ENCODE measurements around the gene NASP.

The NASP gene

DNA sequence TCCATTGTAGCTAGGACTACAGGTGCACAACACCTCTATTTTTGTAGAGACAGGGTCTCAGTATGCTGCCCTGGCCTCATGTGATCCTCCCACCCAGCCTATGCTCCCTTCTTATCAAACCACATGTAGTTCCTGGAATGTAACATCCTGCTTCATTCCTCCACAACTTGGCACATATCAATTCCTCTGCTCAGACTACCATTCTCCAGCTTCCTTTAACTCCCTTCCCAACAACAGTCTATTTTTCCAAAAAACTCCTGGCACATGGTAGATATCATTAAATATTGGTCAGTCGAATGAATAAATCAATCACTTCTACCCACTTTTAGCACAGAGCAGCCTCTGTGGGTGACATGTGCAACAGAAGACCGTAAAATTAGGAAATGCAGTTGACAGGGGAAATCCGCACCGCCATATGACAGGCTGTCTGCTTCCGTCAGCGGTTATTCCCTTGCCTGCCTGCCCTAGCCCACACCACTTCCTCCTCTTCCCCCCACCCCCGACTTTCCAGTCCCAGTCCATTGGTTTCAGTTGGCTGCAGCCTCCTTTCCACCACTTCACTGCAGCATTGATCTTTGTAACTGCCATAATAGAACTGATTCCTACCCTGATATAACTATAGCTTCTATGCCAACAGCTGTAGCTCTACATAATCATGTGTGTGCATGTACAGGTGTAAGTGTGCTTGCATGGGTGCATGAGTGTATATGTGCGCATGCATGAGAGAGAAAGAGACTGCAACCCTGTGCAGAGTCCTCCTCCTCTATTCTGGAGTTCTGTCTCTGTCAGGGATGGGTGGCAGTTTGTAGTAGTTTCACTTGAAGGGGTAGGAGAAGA is 40.0 kb upstream of the NASP start:
- H3K27ac ChIP-seq: peak overlapping the region; percentile 79

DNA sequence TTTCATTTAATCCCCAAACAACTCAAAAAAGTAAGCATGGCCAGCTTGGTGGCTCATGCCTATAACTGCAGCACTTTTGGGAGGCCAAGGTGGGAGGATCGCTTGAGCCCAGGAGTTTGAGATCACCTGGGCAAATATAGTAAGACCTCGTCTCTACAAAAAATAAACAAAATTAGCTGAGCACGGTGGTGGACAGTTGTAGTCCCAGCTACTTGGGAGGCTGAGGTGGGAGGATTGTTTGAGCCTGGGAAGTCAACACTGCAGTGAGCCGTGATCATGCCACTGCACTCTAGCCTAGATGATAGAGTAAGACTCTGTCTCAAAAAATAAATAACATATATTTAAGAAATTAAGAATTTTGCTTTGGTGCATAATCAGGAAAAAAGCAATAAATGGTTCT is 39.3 kb upstream of the NASP start:
- TF ChIP-seq, protein P1, sequence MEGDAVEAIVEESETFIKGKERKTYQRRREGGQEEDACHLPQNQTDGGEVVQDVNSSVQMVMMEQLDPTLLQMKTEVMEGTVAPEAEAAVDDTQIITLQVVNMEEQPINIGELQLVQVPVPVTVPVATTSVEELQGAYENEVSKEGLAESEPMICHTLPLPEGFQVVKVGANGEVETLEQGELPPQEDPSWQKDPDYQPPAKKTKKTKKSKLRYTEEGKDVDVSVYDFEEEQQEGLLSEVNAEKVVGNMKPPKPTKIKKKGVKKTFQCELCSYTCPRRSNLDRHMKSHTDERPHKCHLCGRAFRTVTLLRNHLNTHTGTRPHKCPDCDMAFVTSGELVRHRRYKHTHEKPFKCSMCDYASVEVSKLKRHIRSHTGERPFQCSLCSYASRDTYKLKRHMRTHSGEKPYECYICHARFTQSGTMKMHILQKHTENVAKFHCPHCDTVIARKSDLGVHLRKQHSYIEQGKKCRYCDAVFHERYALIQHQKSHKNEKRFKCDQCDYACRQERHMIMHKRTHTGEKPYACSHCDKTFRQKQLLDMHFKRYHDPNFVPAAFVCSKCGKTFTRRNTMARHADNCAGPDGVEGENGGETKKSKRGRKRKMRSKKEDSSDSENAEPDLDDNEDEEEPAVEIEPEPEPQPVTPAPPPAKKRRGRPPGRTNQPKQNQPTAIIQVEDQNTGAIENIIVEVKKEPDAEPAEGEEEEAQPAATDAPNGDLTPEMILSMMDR (IDR thresholded peaks at IDR 0.05): no peak
- Histone ChIP-seq H3K4me3 (ENCODE audit: low read depth in 1 of 2, low read length in 1 of 2) (no peak overlapping the region), H3K27me3 (peaks cover 63% of the 10 kb centered on the region), H3K9me3 (no peaks in the 10 kb centered on the region), H3K4me1 (ENCODE audit: control insufficient read depth in 1 of 2, insufficient read depth in 1 of 2, low read depth in 1 of 2, low read length in 1 of 2) (peaks cover 25 to 27% of the 10 kb centered on the region in 2 experiments), H3K27ac (no peak overlapping the region), H3K36me3 (no peaks in the 10 kb centered on the region)

More for the DNA sequence above, 40.0 kb upstream of the NASP start:
- Histone ChIP-seq H3K36me3 (no peaks in the 10 kb centered on the region), H3K4me3 (ENCODE audit: low read depth in 1 of 2, low read length in 1 of 2) (peak overlapping the region; percentile 27 to 31), H3K27me3 (peaks cover 65% of the 10 kb centered on the region), H3K9me3 (no peaks in the 10 kb centered on the region), H3K4me1 (ENCODE audit: control insufficient read depth in 1 of 2, insufficient read depth in 1 of 2, low read depth in 1 of 2, low read length in 1 of 2) (peaks cover 25 to 27% of the 10 kb centered on the region in 2 experiments)
- TF ChIP-seq, protein P1 (IDR thresholded peaks at IDR 0.05): peak; percentile 14

DNA sequence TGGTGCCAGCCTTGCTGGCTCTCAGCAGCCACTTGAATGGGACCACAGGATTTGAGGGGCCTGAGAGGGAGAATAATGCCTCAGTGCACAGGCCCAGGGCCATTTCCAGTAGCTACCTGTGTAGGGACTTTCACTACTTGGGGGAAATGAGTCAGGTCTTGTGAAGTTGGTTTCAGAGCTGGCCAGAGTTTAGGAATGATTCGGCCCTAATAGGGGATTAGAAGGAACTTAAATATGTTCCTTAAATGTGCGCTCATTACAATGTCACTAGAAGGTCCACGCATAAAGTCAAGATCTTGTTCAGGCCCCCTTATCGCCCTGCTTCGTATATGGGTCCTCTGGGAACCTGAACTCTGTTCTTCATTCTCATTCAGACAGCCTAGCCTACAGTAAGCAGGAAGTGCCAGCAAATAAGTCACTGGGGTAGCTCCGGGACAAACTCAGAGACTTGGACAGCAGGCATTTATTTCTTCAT is 38.8 kb upstream of the NASP start:
- no peak overlapping the region for H3K27ac ChIP-seq
- H3K4me3 ChIP-seq (ENCODE audit: low read depth in 1 of 2, low read length in 1 of 2): no peak overlapping the region
- H3K36me3 ChIP-seq: no peaks in the 10 kb centered on the region
- TF ChIP-seq, protein P1 (IDR thresholded peaks at IDR 0.05): no peak
- H3K27me3 ChIP-seq: peaks cover 59% of the 10 kb centered on the region
- no peaks in the 10 kb centered on the region for H3K9me3 ChIP-seq
- peaks cover 27 to 28% of the 10 kb centered on the region in 2 experiments for H3K4me1 ChIP-seq (ENCODE audit: control insufficient read depth in 1 of 2, insufficient read depth in 1 of 2, low read depth in 1 of 2, low read length in 1 of 2)

DNA sequence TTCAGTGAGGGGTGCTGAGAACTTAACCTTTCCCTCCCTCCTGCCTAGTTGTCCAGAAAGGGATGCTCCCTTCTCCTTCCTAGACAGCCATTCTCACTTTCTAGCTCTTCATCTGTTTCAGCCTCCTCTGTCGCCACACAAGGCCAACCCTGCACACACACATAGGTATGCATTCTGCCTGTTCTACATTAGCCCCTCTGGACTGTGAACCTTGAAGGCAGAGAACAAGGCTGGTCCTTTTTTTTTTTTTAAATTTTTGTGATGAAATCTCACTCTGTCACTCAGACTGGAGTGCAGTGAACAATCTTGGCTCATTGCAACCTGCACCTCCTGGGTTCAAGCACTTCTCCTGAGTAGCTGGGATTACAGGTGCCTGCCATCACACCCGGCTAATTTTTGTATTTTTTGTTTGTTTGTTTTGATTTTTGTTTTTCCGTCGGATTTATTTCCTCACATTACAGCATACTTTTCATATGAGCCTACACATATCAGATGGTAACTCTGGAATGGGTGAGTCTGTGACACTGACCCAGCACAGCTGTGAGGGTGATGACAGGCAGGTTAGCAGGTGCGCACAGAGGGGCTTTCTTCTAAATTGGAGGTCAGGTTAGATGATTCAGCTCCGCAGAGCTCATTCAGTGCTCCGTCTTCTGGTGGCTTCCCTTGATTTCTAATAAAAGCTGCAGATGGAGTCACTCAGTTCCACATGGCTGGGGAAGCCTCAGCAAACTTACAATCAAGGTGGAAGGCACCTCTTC is 38.1 kb upstream of the NASP start:
- Histone ChIP-seq H3K4me3 (ENCODE audit: low read depth in 1 of 2, low read length in 1 of 2) (no peak overlapping the region), H3K27ac (no peak overlapping the region), H3K4me1 (ENCODE audit: control insufficient read depth in 1 of 2, insufficient read depth in 1 of 2, low read depth in 1 of 2, low read length in 1 of 2) (peaks cover 32% of the 10 kb centered on the region in 2 experiments), H3K36me3 (no peaks in the 10 kb centered on the region), H3K9me3 (no peaks in the 10 kb centered on the region), H3K27me3 (peaks cover 53% of the 10 kb centered on the region)
- TF ChIP-seq, protein P1 (IDR thresholded peaks at IDR 0.05): no peak

DNA sequence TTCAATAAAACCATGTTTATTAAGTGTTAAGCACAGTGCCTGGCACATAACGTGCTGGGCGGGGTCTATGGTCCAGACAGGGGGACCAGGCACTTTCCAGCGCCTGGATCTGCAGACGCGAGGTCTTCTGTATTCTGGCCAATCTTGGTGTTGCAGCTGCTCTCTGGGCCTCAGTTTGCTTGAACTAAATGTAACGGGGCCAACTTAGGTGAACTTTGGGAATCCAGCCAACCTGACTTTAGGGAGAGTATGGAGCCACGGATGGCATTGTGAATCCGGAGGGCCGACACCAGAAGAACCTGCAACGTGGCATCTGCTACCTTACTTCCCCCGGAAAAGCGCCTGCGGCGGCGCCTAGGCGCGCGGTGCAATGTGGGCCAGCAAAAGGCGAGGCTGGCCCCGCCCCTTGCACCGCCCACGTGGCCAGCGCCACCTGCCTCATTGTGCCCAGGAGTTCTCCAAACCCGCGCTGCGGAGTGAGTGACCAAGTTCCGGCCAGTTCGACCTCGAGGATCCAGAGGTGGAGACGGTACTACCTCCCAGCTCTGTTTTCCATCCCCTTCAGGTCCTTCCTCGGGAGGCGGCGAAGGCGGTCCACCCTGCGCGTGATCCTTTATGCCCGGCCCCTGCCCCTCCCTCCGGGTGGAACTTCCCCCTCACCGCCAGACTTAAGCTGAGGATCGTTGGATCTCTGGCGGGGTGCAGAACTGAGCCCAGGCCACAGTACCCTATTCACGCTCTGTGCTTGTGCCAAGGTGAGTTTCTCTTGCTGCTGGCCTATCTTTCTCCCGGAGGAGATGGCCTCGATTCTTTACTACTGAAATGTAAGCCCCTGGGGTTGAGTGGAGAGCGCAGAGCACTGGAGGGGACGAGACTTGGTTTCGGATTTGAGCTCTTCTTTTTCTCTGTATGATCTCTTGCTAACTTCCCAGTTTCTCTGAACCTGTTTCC is 33.2 kb upstream of the NASP start, which contains the start of gene AKR1A1:
TSS of gene AKR1A1 (plus strand) at position 426 of the 951 bp plus-strand sequence. CDS start 10,969 bp downstream, outside the sequence.
- H3K9me3 ChIP-seq: no peaks in the 10 kb centered on the region
- H3K27me3 ChIP-seq: peaks cover 20% of the 10 kb centered on the region
- peak within 1 kb of the TSS; percentile 76 to 82 for H3K4me3 ChIP-seq (ENCODE audit: low read depth in 1 of 2, low read length in 1 of 2)
- H3K4me1 ChIP-seq (ENCODE audit: control insufficient read depth in 1 of 2, insufficient read depth in 1 of 2, low read depth in 1 of 2, low read length in 1 of 2): peaks cover 19 to 21% of the 10 kb centered on the region in 2 experiments
- TF ChIP-seq, protein P1 (IDR thresholded peaks at IDR 0.05): peak; percentile 56
- H3K36me3 ChIP-seq: peaks cover 5% of the 10 kb centered on the region
- peak within 1 kb of the TSS; percentile 87 for H3K27ac ChIP-seq
